ENCODE measurements around the gene FGD6. TPM values are rescaled to one million over a fixed set of nuclear protein-coding genes. Genes with fewer than 3 reads are reported as not detected.

The FGD6 gene
- total RNA-seq, 3 donors from 2014 or later, result 5.6 to 28.0 (median 13.1) TPM

DNA sequence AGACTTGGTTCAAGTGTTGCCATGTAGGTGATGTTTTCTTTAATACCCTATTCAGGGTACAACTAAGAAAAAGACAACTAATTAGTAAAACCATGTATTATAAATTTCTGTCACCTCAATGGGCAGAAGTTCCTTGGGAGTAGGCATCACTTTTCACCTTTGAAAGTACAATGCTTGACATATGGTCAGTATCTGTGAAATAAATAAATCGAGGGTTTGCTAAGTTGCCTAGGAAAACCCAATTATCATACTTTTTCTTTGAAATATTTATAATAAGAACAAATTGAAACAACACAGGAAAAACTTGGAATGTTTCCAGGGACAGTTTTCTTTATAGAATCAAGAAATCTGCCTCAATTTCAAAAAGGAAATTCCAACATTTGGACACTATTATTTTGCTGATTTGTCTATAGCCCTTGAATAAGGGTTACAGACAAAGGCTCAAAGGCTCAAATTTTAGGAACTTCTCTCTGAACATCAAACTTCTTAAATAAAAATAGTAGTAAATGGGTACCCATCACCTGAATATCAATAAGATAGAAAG, 13.7 kb downstream of the FGD6 start:
- no peaks in the 10 kb centered on the region for H3K27me3 ChIP-seq
- no peak overlapping the region for H3K4me3 ChIP-seq
- TF ChIP-seq POLR2AphosphoS5 (IDR thresholded peaks at IDR 0.05), result no peak
- no peak for TF ChIP-seq CTCF (IDR thresholded peaks at IDR 0.05)
- TF ChIP-seq POLR2A (IDR thresholded peaks at IDR 0.05), result no peak
- H3K9me3 ChIP-seq, result no peaks in the 10 kb centered on the region
- H3K36me3 ChIP-seq, result no peaks in the 10 kb centered on the region
- intact Hi-C loops (cut with DNase I; ENCODE audit: low total_unique reads), result no loop called here
- peaks cover 0 to 6% of the 10 kb centered on the region in 2 donors for H3K4me1 ChIP-seq
- H3K27ac ChIP-seq, result peak overlapping the region; percentile 84 to 89
- no peak for DNase-seq (ENCODE audit: low spot score in 2 of 2)

DNA sequence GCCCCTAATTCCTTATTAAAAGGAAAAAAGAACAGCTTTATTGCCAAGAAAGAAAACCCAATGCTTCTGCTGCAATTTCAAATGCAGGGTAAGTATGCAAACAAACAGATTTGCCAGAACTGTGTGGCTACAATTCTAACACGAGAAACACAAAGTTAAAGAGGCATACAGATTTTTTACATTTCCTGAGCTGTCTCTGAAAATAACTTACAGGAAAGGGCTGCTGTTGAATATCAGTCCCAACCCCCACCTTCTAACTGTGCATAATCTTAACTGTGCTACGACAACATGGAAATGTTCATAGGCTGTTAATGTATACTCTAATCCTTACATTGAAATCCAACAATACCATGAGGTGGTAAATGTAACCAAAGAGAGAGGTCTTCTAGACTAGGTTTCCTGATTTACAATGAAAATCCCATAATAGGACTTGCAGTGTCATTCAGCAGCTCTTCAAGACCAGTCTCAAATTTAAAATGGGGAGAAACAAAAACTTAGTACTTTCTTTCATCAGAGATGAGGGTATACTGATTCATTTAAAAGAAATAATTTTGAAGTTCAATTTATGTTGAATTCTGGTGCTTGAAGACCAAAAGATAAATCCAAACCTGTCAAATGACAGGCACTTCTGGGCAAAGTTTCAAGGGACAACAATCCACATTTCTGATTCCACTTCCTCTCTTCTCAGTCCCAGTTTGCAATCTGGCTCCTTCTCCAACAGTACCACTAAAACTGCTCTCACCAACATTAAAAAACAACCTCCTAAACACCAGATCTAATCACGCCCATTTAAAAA, 14.4 kb downstream of the FGD6 start:
- Histone ChIP-seq H3K4me1 (peaks cover 0 to 6% of the 10 kb centered on the region in 2 donors), H3K9me3 (no peaks in the 10 kb centered on the region), H3K4me3 (no peak overlapping the region), H3K27ac (peak overlapping the region; percentile 39 to 84), H3K27me3 (no peaks in the 10 kb centered on the region), H3K36me3 (no peaks in the 10 kb centered on the region)
- intact Hi-C loops (cut with DNase I; ENCODE audit: low total_unique reads), result no loop called here
- TF ChIP-seq CTCF (IDR thresholded peaks at IDR 0.05), result no peak
- TF ChIP-seq POLR2AphosphoS5 (IDR thresholded peaks at IDR 0.05), result no peak
- TF ChIP-seq POLR2A (IDR thresholded peaks at IDR 0.05), result no peak
- no peak for DNase-seq (ENCODE audit: low spot score in 2 of 2)

DNA sequence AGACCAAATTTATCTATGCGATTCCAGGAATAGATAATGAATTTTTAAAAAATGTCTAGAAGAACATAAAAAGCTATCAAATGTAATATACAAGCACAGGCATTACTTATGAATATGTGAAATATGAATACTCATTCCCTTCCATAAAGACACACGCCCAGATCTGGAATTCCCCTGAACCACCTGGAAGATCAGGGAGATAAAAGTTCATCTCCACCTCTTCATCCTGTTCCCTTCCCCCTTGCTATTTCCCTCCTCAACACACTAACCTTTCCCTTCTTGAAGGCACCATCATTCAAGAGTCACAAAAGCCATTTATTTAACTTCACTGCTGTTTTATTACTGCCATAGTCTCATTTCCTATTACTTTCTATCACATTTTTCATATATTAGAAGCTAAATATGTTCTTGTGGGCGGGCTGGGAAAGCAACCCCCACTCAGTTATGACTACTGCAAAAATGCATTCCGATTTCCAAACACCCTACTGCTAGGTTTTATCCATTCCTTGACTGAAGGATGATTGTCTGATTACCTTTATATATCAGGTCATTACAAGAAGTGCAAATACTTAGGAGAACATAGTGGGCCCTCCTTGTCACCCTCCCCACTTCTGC, 16.1 kb downstream of the FGD6 start:
- H3K27me3 ChIP-seq, result no peaks in the 10 kb centered on the region
- no peaks in the 10 kb centered on the region for H3K9me3 ChIP-seq
- intact Hi-C loops (cut with DNase I; ENCODE audit: low total_unique reads), result no loop called here
- no peaks in the 10 kb centered on the region for H3K36me3 ChIP-seq
- H3K4me3 ChIP-seq, result no peak overlapping the region
- TF ChIP-seq CTCF (IDR thresholded peaks at IDR 0.05), result no peak
- TF ChIP-seq POLR2A (IDR thresholded peaks at IDR 0.05), result no peak
- peak overlapping the region; percentile 53 to 77 for H3K27ac ChIP-seq
- DNase-seq (ENCODE audit: low spot score in 2 of 2), result no peak
- H3K4me1 ChIP-seq, result peaks cover 0 to 6% of the 10 kb centered on the region in 2 donors

- H3K4me3 ChIP-seq, result peak overlapping the region in 1 of 3 donors; percentile 36
- DNase-seq (ENCODE audit: low spot score in 2 of 2), result no peak
- H3K4me1 ChIP-seq, result peaks cover 0 to 4% of the 10 kb centered on the region in 2 donors
- H3K27ac ChIP-seq, result peak overlapping the region; percentile 53 to 77
- intact Hi-C loops (cut with DNase I; ENCODE audit: low total_unique reads), result no loop called here
- H3K36me3 ChIP-seq, result no peaks in the 10 kb centered on the region
- H3K9me3 ChIP-seq, result no peaks in the 10 kb centered on the region
- H3K27me3 ChIP-seq, result no peaks in the 10 kb centered on the region
- TF ChIP-seq CTCF (IDR thresholded peaks at IDR 0.05) (no peak), POLR2AphosphoS5 (IDR thresholded peaks at IDR 0.05) (no peak), POLR2A (IDR thresholded peaks at IDR 0.05) (no peak)
Measured at GRCh38 chr12:95200128-95200894, 17.0 kb downstream of the FGD6 start.

Data from breast epithelium (tissue), 4 donors.